WTC11 (cell line): ENCODE results near the gene PODXL. TPM values are rescaled to one million over a fixed set of nuclear protein-coding genes. Genes with fewer than 3 reads are reported as not detected.
A peak's percentile ranks its signal among the peaks of the same experiment; 100 is the strongest.

Experiments used
- ATAC-seq: fragments of 200-7000 bp; cut with Tn5 transposase; 2 replicates; pipeline ENCODE4 v1.10.0; 2021; ENCODE audit warnings: mild to moderate bottlenecking, moderate library complexity
- CTCF ChIA-PET: fragments of 300-600 bp; sonication (Branson Sonifier 250); formaldehyde crosslinking; loops from one replicate; lab custom pipeline; 2021; ENCODE audit warnings: antibody characterized with exemption; lab: Charles Lee
- POLR2A ChIA-PET: fragments of 350-600 bp; sonication (Branson Sonifier 250); formaldehyde crosslinking; loops from one replicate; lab custom pipeline; 2021; ENCODE audit warnings: antibody characterized with exemption; lab: Charles Lee
- DNase-seq: peaks from one replicate; pipeline ENCODE4 v3.0.0; 2021; ENCODE audit warnings: low spot score
- H3K27ac Mint-ChIP-seq: 2 replicates; pipeline ENCODE4 v1.8.0; 2021; ENCODE audit warnings: mixed read lengths
- H3K27me3 Mint-ChIP-seq: 2 replicates; pipeline ENCODE4 v1.8.0; 2021; ENCODE audit warnings: low read depth, mild to moderate bottlenecking, moderate library complexity, mixed read lengths
- H3K36me3 Mint-ChIP-seq: 2 replicates; pipeline ENCODE4 v1.8.0; 2021; ENCODE audit warnings: mixed read lengths
- H3K4me1 Mint-ChIP-seq: 2 replicates; pipeline ENCODE4 v1.8.0; 2022; ENCODE audit warnings: mixed read lengths
- H3K4me3 Mint-ChIP-seq: 2 replicates; pipeline ENCODE4 v1.8.0; 2021; ENCODE audit warnings: mild to moderate bottlenecking, moderate library complexity, mixed read lengths
- H3K9me3 Mint-ChIP-seq: 2 replicates; pipeline ENCODE4 v1.8.0; 2021; ENCODE audit warnings: mixed read lengths
- AFF4 ChIP-seq: sonication (generic); formaldehyde crosslinking; IDR thresholded peaks from 2 replicates; pipeline ENCODE4 v1.8.1; 2023; ENCODE audit warnings: mild to moderate bottlenecking, missing genetic modification reagents, borderline replicate concordance
- E2F5 ChIP-seq: sonication (generic); formaldehyde crosslinking; IDR thresholded peaks from 2 replicates; pipeline ENCODE4 v1.8.1; 2022; ENCODE audit warnings: mild to moderate bottlenecking, moderate library complexity, missing genetic modification reagents
- FOXJ3 ChIP-seq: sonication (generic); formaldehyde crosslinking; IDR thresholded peaks from 2 replicates; pipeline ENCODE4 v1.9.0; 2021; ENCODE audit warnings: missing genetic modification reagents, mild to moderate bottlenecking, borderline replicate concordance
- FOXP4 ChIP-seq: sonication (generic); formaldehyde crosslinking; IDR thresholded peaks from 2 replicates; pipeline ENCODE4 v1.8.0; 2022; ENCODE audit warnings: mild to moderate bottlenecking, missing genetic modification reagents
- GTF2I ChIP-seq: fragments of 250-450 bp; sonication (Bioruptor Pico); conservative IDR thresholded peaks from 2 replicates; pipeline ENCODE4 v1.4.0; 2021; ENCODE audit warnings: mild to moderate bottlenecking
- HMGXB4 ChIP-seq: sonication (generic); formaldehyde crosslinking; IDR thresholded peaks from 2 replicates; pipeline ENCODE4 v1.8.1; 2023; ENCODE audit warnings: mild to moderate bottlenecking, moderate library complexity, missing genetic modification reagents
- JUN ChIP-seq: sonication (generic); formaldehyde crosslinking; IDR thresholded peaks from 2 replicates; pipeline ENCODE4 v1.8.0; 2023; ENCODE audit warnings: mild to moderate bottlenecking, missing genetic modification reagents
- NFE2L1 ChIP-seq: sonication (generic); formaldehyde crosslinking; IDR thresholded peaks from 2 replicates; pipeline ENCODE4 v1.8.1; 2023; ENCODE audit warnings: missing genetic modification reagents
- NR3C1 ChIP-seq: sonication (generic); formaldehyde crosslinking; conservative IDR thresholded peaks from 2 replicates; pipeline ENCODE4 v1.8.1; 2023; ENCODE audit warnings: low read depth, mild to moderate bottlenecking, missing genetic modification reagents
- PREB ChIP-seq: sonication (generic); formaldehyde crosslinking; IDR thresholded peaks from 2 replicates; pipeline ENCODE4 v1.8.1; 2022; ENCODE audit warnings: mild to moderate bottlenecking, missing genetic modification reagents, moderate library complexity, borderline replicate concordance
- PRRX2 ChIP-seq: fragments of 250-450 bp; sonication (Bioruptor Pico); IDR thresholded peaks from 2 replicates; pipeline ENCODE4 v1.8.0; 2021; ENCODE audit warnings: mild to moderate bottlenecking
- STAT6 ChIP-seq: sonication (generic); formaldehyde crosslinking; conservative IDR thresholded peaks from 2 replicates; pipeline ENCODE4 v1.8.1; 2023; ENCODE audit warnings: mild to moderate bottlenecking, low read depth, missing genetic modification reagents, moderate library complexity
- USF1 ChIP-seq: sonication (generic); formaldehyde crosslinking; IDR thresholded peaks from 2 replicates; pipeline ENCODE4 v1.8.0; 2022; ENCODE audit warnings: mild to moderate bottlenecking, missing genetic modification reagents
- ZMAT4 ChIP-seq: fragments of 250-450 bp; sonication (Bioruptor Pico); IDR thresholded peaks from 2 replicates; pipeline ENCODE4 v1.9.0; 2021; ENCODE audit warnings: mild to moderate bottlenecking
- ZSCAN18 ChIP-seq: fragments of 250-450 bp; sonication (Bioruptor Pico); IDR thresholded peaks from 2 replicates; pipeline ENCODE4 v2.1.2; 2022; ENCODE audit warnings: mild to moderate bottlenecking, moderate library complexity
- total RNA-seq: library from RNA; stranded (reverse); gene quantifications from 3 replicates; pipeline ENCODE4 v1.2.3, GENCODE V29; 2021

PODXL gene
- total RNA-seq, 1 experiment from 2014 or later, result 483 TPM

GRCh38 chr7:131471250-131472004 lies 85.0 kb downstream of the PODXL start:
- Mint-ChIP-seq H3K36me3 (peaks cover 19% of the 10 kb centered on the region), H3K27ac (peak overlapping the region; percentile 55), H3K27me3 (no peaks in the 10 kb centered on the region), H3K4me1 (no peaks in the 10 kb centered on the region; the same call in 1 of the 2 replicates), H3K4me3 (no peak overlapping the region), H3K9me3 (no peaks in the 10 kb centered on the region)
- ChIA-PET CTCF (no interaction called here), POLR2A (no interaction called here)
- ATAC-seq (no peak), DNase-seq (no peak)
- no peak for TF ChIP-seq NFE2L1 (CRISPR knock-in tag)
- no peak for TF ChIP-seq FOXJ3
- TF ChIP-seq HMGXB4 (CRISPR knock-in tag), result no peak
- no peak for TF ChIP-seq AFF4
- no peak for TF ChIP-seq ZMAT4 (CRISPR knock-in tag)
- TF ChIP-seq NR3C1 (CRISPR knock-in tag), result no peak
- no peak for TF ChIP-seq JUN (CRISPR knock-in tag)
- no peak for TF ChIP-seq FOXP4
- no peak for TF ChIP-seq GTF2I (CRISPR knock-in tag)
- no peak for TF ChIP-seq STAT6 (CRISPR knock-in tag)
- TF ChIP-seq PRRX2 (CRISPR knock-in tag), result no peak
- TF ChIP-seq PREB, result no peak
- no peak for TF ChIP-seq USF1 (CRISPR knock-in tag)
- no peak for TF ChIP-seq E2F5
- TF ChIP-seq ZSCAN18 (CRISPR knock-in tag), result no peak
